Measurements from ENCODE around the gene ELOVL1. TPM values are rescaled to one million over a fixed set of nuclear protein-coding genes. Genes with fewer than 3 reads are reported as not detected.
"Not testable (repeated sequence)": the region's sequence is repeated elsewhere in the genome, so short reads cannot be mapped to it uniquely, and the experiment has no call there.

ELOVL1 gene
- total RNA-seq = 10 to 100 TPM; 71.8 to 74.1 TPM

DNA sequence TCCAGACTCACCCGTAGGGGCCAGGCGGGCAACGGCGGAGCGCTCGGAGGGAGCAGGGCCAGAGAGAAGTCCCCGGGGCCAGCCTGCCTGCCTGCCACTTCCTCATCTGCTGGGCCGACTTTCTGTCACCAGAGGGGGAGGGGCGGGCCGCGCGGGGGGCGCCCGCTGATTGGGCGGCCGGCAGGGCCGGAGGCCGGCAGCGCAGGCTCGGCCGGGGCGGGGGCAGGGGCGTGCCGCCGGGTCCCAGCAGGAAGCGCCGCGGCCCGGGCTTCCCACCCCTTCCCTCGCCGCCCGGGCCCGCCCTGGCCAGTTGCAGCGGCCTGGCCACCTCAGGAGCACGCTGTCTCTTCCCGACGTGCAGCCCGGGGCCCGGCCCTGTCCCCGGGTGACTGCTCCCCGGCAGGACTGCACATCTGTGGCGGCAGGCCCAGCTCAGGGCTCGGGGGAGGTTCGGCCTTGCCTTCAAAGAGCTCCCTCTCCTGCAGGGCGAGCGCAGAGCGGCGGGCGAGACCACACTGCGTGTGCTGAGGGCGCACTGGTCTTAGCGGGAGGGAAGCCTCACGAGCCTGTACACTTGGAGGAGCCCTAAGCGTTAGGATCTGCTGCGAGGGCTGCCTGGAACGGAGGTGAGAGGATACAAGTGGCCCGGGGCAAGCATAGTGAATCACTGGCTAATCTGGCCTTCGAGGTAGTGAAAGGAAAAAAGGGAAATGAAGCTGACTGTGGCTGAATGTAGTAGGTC is at the start of gene ELOVL1:
ELOVL1 (minus strand) TSS at position 108 of the 742 bp plus-strand sequence. CDS start 2,402 bp downstream, outside the sequence.
- H3K27ac Mint-ChIP-seq = peak within 1 kb of the TSS; percentile 85
- POLR2A ChIA-PET = interaction anchor here (0.6 to 3.3 kb wide), 19 partner anchors 8 to 607 kb away, joined by 3 to 73 read pairs (median 3); partner anchors contain the start of genes C1orf50, CDC20, IPO13 and KDM4A
- no peaks in the 10 kb centered on the region for H3K27me3 Mint-ChIP-seq
- peak; percentile 92 for DNase-seq
- H3K4me1 Mint-ChIP-seq = peaks cover 51% of the 10 kb centered on the region
- H3K36me3 Mint-ChIP-seq (ENCODE audit: low read depth) = peaks cover 31% of the 10 kb centered on the region
- H3K9me3 Mint-ChIP-seq = no peaks in the 10 kb centered on the region
- H3K4me3 Mint-ChIP-seq = peak within 1 kb of the TSS; percentile 95
- CTCF ChIA-PET = interaction anchor here (1.1 to 3.5 kb wide), 8 partner anchors 9 to 294 kb away, joined by 3 to 22 read pairs (median 6); partner anchors contain the start of genes CDC20, MED8 and SZT2

DNA sequence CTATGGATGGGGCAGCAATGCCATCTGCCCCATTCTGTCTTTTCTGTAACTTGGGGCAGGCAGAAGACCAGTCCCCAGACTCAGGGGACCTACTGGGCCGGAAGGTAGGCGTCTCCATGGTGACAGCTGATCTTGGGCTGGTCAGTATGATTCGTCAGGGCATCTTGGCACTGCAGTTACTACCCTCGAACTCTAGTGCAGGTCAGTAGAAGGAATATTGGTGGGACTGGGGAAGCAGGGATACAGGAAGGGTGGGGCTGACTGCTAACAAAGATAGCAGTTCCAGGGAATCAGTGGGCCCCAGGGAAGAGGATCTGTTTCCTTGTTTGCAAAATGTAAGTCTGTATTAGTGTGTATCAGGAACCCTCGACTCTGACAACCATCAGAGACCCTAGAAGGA is 48.1 kb upstream of the ELOVL1 start:
- peaks cover 19% of the 10 kb centered on the region for H3K36me3 Mint-ChIP-seq (ENCODE audit: low read depth)
- ChIA-PET POLR2A (no interaction called here), CTCF (interaction anchor here (4.6 kb wide), 1 partner anchor 190 kb away, joined by 87 read pairs; no protein-coding TSS in a partner anchor)
- no peak overlapping the region for H3K4me3 Mint-ChIP-seq
- no peaks in the 10 kb centered on the region for H3K9me3 Mint-ChIP-seq
- no peaks in the 10 kb centered on the region for H3K4me1 Mint-ChIP-seq
- H3K27me3 Mint-ChIP-seq = no peaks in the 10 kb centered on the region
- no peak for DNase-seq
- no peak overlapping the region for H3K27ac Mint-ChIP-seq

DNA sequence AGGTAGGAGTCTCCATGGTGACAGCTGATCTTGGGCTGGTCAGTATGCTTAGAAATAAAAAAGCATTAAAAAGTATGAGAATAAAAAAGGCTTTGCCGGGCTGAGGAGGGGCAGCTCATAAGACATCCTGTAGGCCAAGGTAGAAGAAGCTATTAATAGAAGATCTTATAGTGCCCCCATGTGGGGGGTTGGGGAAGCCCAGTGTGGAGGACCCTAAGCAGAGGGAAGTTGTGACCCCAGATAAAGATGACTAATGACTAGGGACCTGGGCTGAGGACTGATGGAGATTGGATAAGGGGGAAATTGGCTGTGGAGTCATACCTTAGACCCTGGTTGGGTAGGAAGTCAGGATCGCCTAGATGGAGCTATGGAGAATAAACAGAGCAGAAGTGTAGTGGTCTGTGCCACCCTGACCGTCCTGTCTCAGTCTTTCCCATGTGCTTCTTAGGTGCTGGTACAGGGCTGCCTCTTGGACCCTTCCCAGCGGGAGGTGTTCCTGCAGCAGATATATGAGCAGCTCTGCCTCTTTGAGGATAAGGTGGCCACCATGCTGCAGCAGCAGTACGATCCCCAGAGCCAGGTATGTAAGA is 46.9 kb upstream of the ELOVL1 start:
- CTCF ChIA-PET = interaction anchor here (0.6 to 4.6 kb wide), 24 partner anchors 10 to 496 kb away, joined by 3 to 87 read pairs (median 4); partner anchors contain the start of genes CDC20, ELOVL1, HYI and MED8
- Mint-ChIP-seq H3K36me3 (ENCODE audit: low read depth) (peaks cover 18% of the 10 kb centered on the region), H3K9me3 (no peaks in the 10 kb centered on the region)

DNA sequence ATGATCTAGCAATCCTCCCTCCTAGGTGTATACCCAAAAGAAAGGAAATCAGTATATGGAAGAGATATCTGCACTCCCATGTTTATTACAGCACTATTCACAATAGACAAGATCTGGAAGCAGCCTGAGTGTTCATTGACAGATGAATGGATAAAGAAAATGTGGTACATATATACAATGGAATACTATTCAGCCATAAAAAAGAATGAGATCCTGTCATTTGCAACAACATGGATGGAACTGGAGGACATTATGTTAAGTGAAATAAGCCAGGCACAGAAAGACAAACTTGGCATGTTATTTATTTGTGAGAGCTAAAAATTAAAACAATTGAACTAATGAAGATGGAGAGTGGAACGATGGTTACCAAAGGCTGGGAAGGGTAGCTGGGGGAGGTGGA is 45.6 kb upstream of the ELOVL1 start:
- CTCF ChIA-PET = interaction anchor here (1.9 to 4.6 kb wide), 3 partner anchors 14 to 187 kb away, joined by 7 to 87 read pairs (median 13); partner anchors contain the start of genes MED8 and SZT2
- not testable (repeated sequence) for H3K4me3 Mint-ChIP-seq, H3K9me3 Mint-ChIP-seq, H3K27ac Mint-ChIP-seq, H3K27me3 Mint-ChIP-seq, H3K4me1 Mint-ChIP-seq, DNase-seq
- POLR2A ChIA-PET = interaction anchor here (0.8 kb wide), 1 partner anchor 13 kb away, joined by 3 read pairs; no protein-coding TSS in a partner anchor
- peaks cover 22% of the 10 kb centered on the region for H3K36me3 Mint-ChIP-seq (ENCODE audit: low read depth)

More for the DNA sequence above, 46.9 kb upstream of the ELOVL1 start:
- H3K4me3 Mint-ChIP-seq = no peak overlapping the region
- POLR2A ChIA-PET = interaction anchor here (0.9 to 1.4 kb wide), 3 partner anchors 25 to 188 kb away, joined by 4 to 5 read pairs (median 5); partner anchors contain the start of genes CDC20, MED8 and SZT2
- peak; percentile 60 for DNase-seq
- no peaks in the 10 kb centered on the region for H3K4me1 Mint-ChIP-seq
- no peak overlapping the region for H3K27ac Mint-ChIP-seq
- H3K27me3 Mint-ChIP-seq = no peaks in the 10 kb centered on the region

DNA sequence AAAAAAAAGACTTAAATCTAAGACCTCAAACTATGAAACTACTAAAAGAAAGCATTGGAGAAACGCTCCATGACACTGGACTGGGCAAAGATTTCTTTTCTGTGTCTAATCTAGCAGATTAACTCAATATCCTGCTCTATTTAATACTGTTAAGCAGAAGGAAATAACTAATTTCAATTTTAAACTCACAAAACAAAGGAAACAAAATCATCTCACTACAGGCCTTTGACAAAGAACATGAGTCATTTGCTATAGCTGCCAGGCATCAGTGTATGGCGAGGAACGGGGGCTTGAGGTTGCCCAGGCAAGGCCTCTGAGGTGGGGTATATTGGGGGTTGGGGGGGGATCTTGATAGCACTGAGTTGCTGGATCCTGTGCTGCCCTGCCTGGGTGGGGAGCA is 42.8 kb upstream of the ELOVL1 start:
- Mint-ChIP-seq H3K4me1 (no peaks in the 10 kb centered on the region), H3K27ac (no peak overlapping the region), H3K4me3 (no peak overlapping the region), H3K9me3 (no peaks in the 10 kb centered on the region), H3K27me3 (no peaks in the 10 kb centered on the region), H3K36me3 (ENCODE audit: low read depth) (peaks cover 36% of the 10 kb centered on the region)
- ChIA-PET CTCF (no interaction called here), POLR2A (no interaction called here)
- DNase-seq = no peak

DNA sequence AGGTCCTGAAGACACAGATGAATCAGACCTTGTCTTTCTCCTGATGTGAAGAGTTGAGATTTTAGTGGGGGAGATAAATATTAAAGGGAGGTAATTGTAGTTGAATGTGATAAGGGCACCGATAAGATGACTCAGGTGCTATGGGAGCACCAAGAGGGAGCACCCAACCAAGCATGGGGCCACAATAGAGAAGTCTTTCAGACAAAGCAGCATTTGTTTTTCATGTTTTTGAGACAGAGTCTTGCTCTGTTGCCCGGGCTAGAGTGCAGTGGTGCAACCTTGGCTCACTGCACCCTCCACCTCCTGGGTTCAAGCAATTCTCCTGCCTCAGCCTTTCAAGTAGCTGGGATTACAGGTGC is 38.0 kb upstream of the ELOVL1 start:
- no peak for DNase-seq
- ChIA-PET CTCF (no interaction called here), POLR2A (no interaction called here)
- Mint-ChIP-seq H3K36me3 (ENCODE audit: low read depth) (peaks cover 47% of the 10 kb centered on the region), H3K27me3 (no peaks in the 10 kb centered on the region), H3K4me3 (no peak overlapping the region), H3K4me1 (no peaks in the 10 kb centered on the region), H3K9me3 (no peaks in the 10 kb centered on the region), H3K27ac (no peak overlapping the region)

GRCh38 chr1:43405219-43405875 is 37.5 kb upstream of the ELOVL1 start:
- no peak for DNase-seq
- peaks cover 48% of the 10 kb centered on the region for H3K36me3 Mint-ChIP-seq (ENCODE audit: low read depth)
- no peaks in the 10 kb centered on the region for H3K9me3 Mint-ChIP-seq
- ChIA-PET CTCF (no interaction called here), POLR2A (no interaction called here)
- no peak overlapping the region for H3K4me3 Mint-ChIP-seq
- no peaks in the 10 kb centered on the region for H3K4me1 Mint-ChIP-seq
- H3K27ac Mint-ChIP-seq = no peak overlapping the region
- H3K27me3 Mint-ChIP-seq = no peaks in the 10 kb centered on the region

GRCh38 chr1:43404353-43404752 is 36.5 kb upstream of the ELOVL1 start:
- no peak for DNase-seq

DNA sequence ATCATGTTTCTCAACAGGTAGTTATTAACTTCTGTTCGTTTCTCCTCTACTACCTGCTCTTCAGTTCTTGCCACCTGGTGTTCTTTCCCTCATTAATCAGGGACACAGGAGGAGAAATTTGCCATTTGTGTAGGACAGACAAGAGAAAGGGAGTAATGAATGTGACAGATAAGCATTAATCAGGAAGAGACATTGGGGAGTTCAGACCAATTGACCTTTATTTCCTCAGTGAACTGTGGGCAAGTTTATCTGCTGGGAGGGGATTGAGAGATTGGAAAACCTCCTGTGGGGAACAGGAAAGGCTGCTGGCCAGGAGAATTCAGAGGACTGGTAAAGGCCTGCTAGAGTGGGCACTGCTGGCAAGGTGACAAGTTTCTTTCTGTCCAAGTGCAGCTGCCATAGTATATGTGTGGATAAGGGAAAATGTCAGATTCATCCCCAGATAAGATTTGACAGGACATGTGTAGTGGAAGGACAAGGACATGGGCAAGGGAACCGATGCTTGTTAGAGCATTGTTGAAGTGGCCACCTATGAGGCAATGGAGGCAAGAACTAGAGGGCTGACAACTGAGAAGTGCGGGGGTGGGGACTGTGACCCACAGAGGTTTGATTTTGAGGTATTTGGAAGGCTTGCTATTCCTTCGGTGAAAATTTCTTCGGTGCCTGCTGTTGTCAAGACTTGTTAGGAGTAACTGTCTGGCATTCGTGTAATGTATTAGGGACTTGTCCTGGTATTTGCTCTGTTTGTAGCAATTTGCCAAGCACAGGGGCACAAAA is 34.5 kb upstream of the ELOVL1 start:
- ChIA-PET CTCF (no interaction called here), POLR2A (no interaction called here)
- no peak overlapping the region for H3K4me3 Mint-ChIP-seq
- H3K9me3 Mint-ChIP-seq = no peaks in the 10 kb centered on the region
- no peaks in the 10 kb centered on the region for H3K27me3 Mint-ChIP-seq
- no peak for DNase-seq
- H3K4me1 Mint-ChIP-seq = peaks cover 2% of the 10 kb centered on the region
- H3K36me3 Mint-ChIP-seq (ENCODE audit: low read depth) = peaks cover 35% of the 10 kb centered on the region
- H3K27ac Mint-ChIP-seq = no peak overlapping the region

More at GRCh38 chr1:43404353-43404752, 36.5 kb upstream of the ELOVL1 start:
- CTCF ChIA-PET = no interaction called here
- Mint-ChIP-seq H3K27ac (no peak overlapping the region), H3K9me3 (no peaks in the 10 kb centered on the region), H3K4me1 (no peaks in the 10 kb centered on the region), H3K36me3 (ENCODE audit: low read depth) (peaks cover 45% of the 10 kb centered on the region), H3K27me3 (no peaks in the 10 kb centered on the region), H3K4me3 (no peak overlapping the region)
- POLR2A ChIA-PET = no interaction called here

DNA sequence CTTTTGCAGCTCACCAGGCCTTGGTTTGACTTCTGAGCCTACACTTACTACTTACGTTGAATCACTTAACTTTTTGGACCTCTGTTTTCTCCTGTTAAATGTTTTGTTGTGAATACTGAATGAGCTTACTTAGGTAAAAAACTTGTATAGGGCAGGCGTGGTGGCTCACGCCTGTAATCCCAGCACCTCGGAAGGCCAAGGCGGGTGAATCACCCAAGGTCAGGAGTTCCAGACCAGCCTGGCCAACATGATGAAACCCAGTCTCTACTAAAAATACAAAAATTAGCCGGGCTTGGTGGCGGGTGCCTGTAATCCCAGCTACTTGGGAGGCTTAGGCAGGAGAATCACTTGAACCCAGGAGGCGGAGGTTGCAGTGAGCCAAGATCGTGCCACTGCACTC is 32.6 kb upstream of the ELOVL1 start:
- H3K27me3 Mint-ChIP-seq, H3K4me1 Mint-ChIP-seq, H3K9me3 Mint-ChIP-seq, DNase-seq, H3K27ac Mint-ChIP-seq, H3K4me3 Mint-ChIP-seq: not testable (repeated sequence)
- POLR2A ChIA-PET = interaction anchor here (1.3 kb wide), 1 partner anchor 10 kb away, joined by 3 read pairs; no protein-coding TSS in a partner anchor
- CTCF ChIA-PET = interaction anchor here (2.2 kb wide), 1 partner anchor 13 kb away, joined by 7 read pairs; no protein-coding TSS in a partner anchor
- peaks cover 28% of the 10 kb centered on the region for H3K36me3 Mint-ChIP-seq (ENCODE audit: low read depth)

- H3K4me3 Mint-ChIP-seq = no peak overlapping the region
- CTCF ChIA-PET = no interaction called here
- peaks cover 2% of the 10 kb centered on the region for H3K4me1 Mint-ChIP-seq
- DNase-seq = no peak
- POLR2A ChIA-PET = no interaction called here
- H3K36me3 Mint-ChIP-seq (ENCODE audit: low read depth) = peaks cover 13% of the 10 kb centered on the region
- H3K27me3 Mint-ChIP-seq = no peaks in the 10 kb centered on the region
- no peak overlapping the region for H3K27ac Mint-ChIP-seq
- H3K9me3 Mint-ChIP-seq = no peaks in the 10 kb centered on the region
These were observed 30.4 kb upstream of the ELOVL1 start for GRCh38 chr1:43398227-43398626.

- Mint-ChIP-seq H3K27me3 (no peaks in the 10 kb centered on the region), H3K4me3 (no peak overlapping the region), H3K4me1 (peaks cover 10% of the 10 kb centered on the region), H3K27ac (no peak overlapping the region), H3K9me3 (no peaks in the 10 kb centered on the region), H3K36me3 (ENCODE audit: low read depth) (peaks cover 13% of the 10 kb centered on the region)
- CTCF ChIA-PET = interaction anchor here (1.2 kb wide), 1 partner anchor 18 kb away, joined by 3 read pairs; no protein-coding TSS in a partner anchor
- no peak for DNase-seq
- POLR2A ChIA-PET = interaction anchor here (1.3 kb wide), 1 partner anchor 38 kb away, joined by 3 read pairs; the partner anchor contains the start of gene CDC20
These were observed 28.2 kb upstream of the ELOVL1 start for GRCh38 chr1:43396059-43396458.

Measured in activated CD4-positive, alpha-beta memory T cell treated with anti-CD3 and anti-CD28 coated beads, Interleukin-2, amount 10 ng/mL, durations not matched to agents 7 days and 5 days (primary cell).